HepG2 (cell line): Measurements from ENCODE around the gene PRSS53. TPM values are rescaled to one million over a fixed set of nuclear protein-coding genes. Genes with fewer than 3 reads are reported as not detected.
A peak's percentile ranks its signal among the peaks of the same experiment; 100 is the strongest.

Source experiments
- CEBPG ChIP-seq: IDR thresholded peaks from 2 replicates; pipeline ENCODE4 v1.6.1; 2016
- CREB1 ChIP-seq, 2 experiments: fragments of 450-650 bp in 1 of 2; IDR thresholded peaks; 2 replicates each; pipeline ENCODE4 v1.6.1; 2016 to 2017; ENCODE audit warnings: control low read depth in 1 of 2, mild to moderate bottlenecking in 1 of 2, missing compliant biosample characterization in 1 of 2, missing genetic modification characterization in 1 of 2
- FOSL2 ChIP-seq: sonication (generic); formaldehyde crosslinking; IDR thresholded peaks from 2 replicates; pipeline ENCODE4 v1.4.0; 2020; ENCODE audit warnings: missing genetic modification reagents
- REXO4 ChIP-seq: sonication (generic); formaldehyde crosslinking; IDR thresholded peaks from 2 replicates; pipeline ENCODE4 v1.8.0; 2022; ENCODE audit warnings: missing genetic modification reagents, mild to moderate bottlenecking, borderline replicate concordance
- SATB2 ChIP-seq: sonication (generic); formaldehyde crosslinking; IDR thresholded peaks from 2 replicates; pipeline ENCODE4 v1.5.0; 2020; ENCODE audit warnings: missing genetic modification reagents
- ZNF24 ChIP-seq: fragments of 450-650 bp; IDR thresholded peaks from 2 replicates; pipeline ENCODE4 v1.6.1; 2017; ENCODE audit warnings: antibody characterized with exemption, mild to moderate bottlenecking
- ZNF709 ChIP-seq: sonication (generic); formaldehyde crosslinking; IDR thresholded peaks from 2 replicates; pipeline ENCODE4 v1.5.0; 2020; ENCODE audit warnings: mild to moderate bottlenecking, missing genetic modification reagents
- ZNF792 ChIP-seq: IDR thresholded peaks from 2 replicates; pipeline ENCODE4 v1.6.1; 2016
- ZNF850 ChIP-seq: sonication (generic); formaldehyde crosslinking; conservative IDR thresholded peaks from 2 replicates; pipeline ENCODE4 v1.9.0; 2021; ENCODE audit warnings: mild to moderate bottlenecking, missing genetic modification reagents
- ZNF879 ChIP-seq: sonication (generic); formaldehyde crosslinking; IDR thresholded peaks from 2 replicates; pipeline ENCODE4 v1.8.1; 2023; ENCODE audit warnings: missing genetic modification reagents
- polyA plus RNA-seq, 8 experiments: library from polyadenylated mRNA; depleted of rRNA in 3 of 8; stranded (reverse) in 7 of 8; unstranded in 1 of 8; fragments of >200 nt; fragmentation: Illumina TruSeq in 4 of 8; extraction: Trizol in 4 of 8; gene quantifications; 2 replicates each; pipeline versions ENCODE4 v1.2.1 to v1.2.3, GENCODE V29; 2011 to 2016; ENCODE audit warnings: low read depth in 4 of 8, missing spikeins in 1 of 8, mixed read lengths in 1 of 8; ENCODE audit not compliant: insufficient read depth in 1 of 8
- total RNA-seq, 5 experiments: library from RNA; depleted of rRNA; stranded (reverse); fragments of >200 nt; fragmentation: Illumina TruSeq; extraction: Trizol; gene quantifications; 2 replicates each; pipeline ENCODE4 v1.2.3, GENCODE V29; 2016; ENCODE audit warnings: low read depth in 1 of 5
- TF ChIP-seq, protein P1 (sequence below): sonication (generic); formaldehyde crosslinking; IDR thresholded peaks from 2 replicates; pipeline ENCODE4 v1.4.0; 2020; ENCODE audit warnings: missing genetic modification reagents, borderline replicate concordance
- TF ChIP-seq, protein P2 (sequence below): IDR thresholded peaks from 2 replicates; pipeline ENCODE4 v1.6.1; 2018; ENCODE audit warnings: missing genetic modification reagents, mild to moderate bottlenecking, missing compliant biosample characterization
- TF ChIP-seq, protein P3 (sequence below): sonication (generic); formaldehyde crosslinking; IDR thresholded peaks from 2 replicates; pipeline ENCODE4 v1.5.1; 2020; ENCODE audit warnings: mild to moderate bottlenecking, missing genetic modification reagents, borderline replicate concordance
- TF ChIP-seq, protein P4 (sequence below): sonication (generic); formaldehyde crosslinking; IDR thresholded peaks from 2 replicates; pipeline ENCODE4 v1.4.0; 2020; ENCODE audit warnings: missing genetic modification reagents

Gene PRSS53
- total and polyA plus RNA-seq, 2 of the 13 experiments (the other 11 are each of a cell fraction or from before 2014, with no cell fraction given) = 2.2 to 7.4 TPM

DNA sequence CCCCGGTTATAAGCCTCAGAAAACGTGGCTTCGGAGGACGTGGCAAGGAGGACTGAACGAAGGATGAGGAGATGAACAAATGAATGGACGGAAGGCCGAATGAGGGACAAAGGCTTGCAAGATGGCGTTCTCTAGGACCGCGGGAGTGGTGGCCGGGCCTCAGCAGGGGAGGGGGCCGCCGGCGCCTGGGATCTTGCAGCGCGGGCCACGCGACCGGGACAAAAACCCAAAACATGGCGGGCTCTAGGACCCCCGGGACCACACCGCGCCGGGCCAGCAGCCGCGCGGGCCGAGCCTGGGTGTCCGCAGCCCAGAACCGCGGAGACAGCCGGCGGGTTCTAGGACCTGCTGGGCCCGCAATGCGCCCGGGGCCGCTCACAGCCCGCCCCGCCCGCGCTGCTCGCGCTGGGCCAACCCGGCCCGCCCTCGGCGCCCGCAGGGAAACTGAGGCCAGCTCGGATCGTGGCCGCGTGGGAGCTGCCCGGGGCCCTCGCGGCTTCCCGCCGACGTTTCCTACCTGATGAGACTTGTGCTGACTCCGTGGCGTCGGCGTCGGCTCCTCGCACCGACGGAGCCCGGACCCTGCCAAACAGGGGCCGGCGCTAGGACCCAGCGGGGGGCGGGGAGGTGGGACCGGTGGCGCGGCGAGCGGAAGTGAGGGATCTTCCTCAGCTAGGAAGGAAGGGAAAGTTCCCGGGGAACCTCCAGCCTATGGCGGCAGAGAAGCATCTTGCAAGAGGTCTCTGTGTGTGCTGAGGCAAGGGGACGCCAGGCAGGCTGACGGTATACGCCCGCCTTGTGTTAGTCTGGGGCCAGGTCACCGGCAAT is 15.4 kb downstream of the PRSS53 start (continued):
- TF ChIP-seq, protein P1, sequence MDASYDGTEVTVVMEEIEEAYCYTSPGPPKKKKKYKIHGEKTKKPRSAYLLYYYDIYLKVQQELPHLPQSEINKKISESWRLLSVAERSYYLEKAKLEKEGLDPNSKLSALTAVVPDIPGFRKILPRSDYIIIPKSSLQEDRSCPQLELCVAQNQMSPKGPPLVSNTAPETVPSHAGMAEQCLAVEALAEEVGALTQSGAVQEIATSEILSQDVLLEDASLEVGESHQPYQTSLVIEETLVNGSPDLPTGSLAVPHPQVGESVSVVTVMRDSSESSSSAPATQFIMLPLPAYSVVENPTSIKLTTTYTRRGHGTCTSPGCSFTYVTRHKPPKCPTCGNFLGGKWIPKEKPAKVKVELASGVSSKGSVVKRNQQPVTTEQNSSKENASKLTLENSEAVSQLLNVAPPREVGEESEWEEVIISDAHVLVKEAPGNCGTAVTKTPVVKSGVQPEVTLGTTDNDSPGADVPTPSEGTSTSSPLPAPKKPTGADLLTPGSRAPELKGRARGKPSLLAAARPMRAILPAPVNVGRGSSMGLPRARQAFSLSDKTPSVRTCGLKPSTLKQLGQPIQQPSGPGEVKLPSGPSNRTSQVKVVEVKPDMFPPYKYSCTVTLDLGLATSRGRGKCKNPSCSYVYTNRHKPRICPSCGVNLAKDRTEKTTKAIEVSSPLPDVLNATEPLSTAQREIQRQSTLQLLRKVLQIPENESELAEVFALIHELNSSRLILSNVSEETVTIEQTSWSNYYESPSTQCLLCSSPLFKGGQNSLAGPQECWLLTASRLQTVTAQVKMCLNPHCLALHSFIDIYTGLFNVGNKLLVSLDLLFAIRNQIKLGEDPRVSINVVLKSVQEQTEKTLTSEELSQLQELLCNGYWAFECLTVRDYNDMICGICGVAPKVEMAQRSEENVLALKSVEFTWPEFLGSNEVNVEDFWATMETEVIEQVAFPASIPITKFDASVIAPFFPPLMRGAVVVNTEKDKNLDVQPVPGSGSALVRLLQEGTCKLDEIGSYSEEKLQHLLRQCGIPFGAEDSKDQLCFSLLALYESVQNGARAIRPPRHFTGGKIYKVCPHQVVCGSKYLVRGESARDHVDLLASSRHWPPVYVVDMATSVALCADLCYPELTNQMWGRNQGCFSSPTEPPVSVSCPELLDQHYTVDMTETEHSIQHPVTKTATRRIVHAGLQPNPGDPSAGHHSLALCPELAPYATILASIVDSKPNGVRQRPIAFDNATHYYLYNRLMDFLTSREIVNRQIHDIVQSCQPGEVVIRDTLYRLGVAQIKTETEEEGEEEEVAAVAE (CRISPR knock-in tag) = no peak
- TF ChIP-seq ZNF709 = 0 out of 2 replicates have a peak, but pooled peaks have one; percentile 11
- no peak for TF ChIP-seq CREB1 (IDR thresholded peaks at IDR 0.05)
- TF ChIP-seq CREB1 (CRISPR knock-in tag; IDR thresholded peaks at IDR 0.05) = no peak
- TF ChIP-seq, protein P2, sequence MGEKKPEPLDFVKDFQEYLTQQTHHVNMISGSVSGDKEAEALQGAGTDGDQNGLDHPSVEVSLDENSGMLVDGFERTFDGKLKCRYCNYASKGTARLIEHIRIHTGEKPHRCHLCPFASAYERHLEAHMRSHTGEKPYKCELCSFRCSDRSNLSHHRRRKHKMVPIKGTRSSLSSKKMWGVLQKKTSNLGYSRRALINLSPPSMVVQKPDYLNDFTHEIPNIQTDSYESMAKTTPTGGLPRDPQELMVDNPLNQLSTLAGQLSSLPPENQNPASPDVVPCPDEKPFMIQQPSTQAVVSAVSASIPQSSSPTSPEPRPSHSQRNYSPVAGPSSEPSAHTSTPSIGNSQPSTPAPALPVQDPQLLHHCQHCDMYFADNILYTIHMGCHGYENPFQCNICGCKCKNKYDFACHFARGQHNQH (CRISPR knock-in tag) = peak; percentile 73
- TF ChIP-seq, protein P3, sequence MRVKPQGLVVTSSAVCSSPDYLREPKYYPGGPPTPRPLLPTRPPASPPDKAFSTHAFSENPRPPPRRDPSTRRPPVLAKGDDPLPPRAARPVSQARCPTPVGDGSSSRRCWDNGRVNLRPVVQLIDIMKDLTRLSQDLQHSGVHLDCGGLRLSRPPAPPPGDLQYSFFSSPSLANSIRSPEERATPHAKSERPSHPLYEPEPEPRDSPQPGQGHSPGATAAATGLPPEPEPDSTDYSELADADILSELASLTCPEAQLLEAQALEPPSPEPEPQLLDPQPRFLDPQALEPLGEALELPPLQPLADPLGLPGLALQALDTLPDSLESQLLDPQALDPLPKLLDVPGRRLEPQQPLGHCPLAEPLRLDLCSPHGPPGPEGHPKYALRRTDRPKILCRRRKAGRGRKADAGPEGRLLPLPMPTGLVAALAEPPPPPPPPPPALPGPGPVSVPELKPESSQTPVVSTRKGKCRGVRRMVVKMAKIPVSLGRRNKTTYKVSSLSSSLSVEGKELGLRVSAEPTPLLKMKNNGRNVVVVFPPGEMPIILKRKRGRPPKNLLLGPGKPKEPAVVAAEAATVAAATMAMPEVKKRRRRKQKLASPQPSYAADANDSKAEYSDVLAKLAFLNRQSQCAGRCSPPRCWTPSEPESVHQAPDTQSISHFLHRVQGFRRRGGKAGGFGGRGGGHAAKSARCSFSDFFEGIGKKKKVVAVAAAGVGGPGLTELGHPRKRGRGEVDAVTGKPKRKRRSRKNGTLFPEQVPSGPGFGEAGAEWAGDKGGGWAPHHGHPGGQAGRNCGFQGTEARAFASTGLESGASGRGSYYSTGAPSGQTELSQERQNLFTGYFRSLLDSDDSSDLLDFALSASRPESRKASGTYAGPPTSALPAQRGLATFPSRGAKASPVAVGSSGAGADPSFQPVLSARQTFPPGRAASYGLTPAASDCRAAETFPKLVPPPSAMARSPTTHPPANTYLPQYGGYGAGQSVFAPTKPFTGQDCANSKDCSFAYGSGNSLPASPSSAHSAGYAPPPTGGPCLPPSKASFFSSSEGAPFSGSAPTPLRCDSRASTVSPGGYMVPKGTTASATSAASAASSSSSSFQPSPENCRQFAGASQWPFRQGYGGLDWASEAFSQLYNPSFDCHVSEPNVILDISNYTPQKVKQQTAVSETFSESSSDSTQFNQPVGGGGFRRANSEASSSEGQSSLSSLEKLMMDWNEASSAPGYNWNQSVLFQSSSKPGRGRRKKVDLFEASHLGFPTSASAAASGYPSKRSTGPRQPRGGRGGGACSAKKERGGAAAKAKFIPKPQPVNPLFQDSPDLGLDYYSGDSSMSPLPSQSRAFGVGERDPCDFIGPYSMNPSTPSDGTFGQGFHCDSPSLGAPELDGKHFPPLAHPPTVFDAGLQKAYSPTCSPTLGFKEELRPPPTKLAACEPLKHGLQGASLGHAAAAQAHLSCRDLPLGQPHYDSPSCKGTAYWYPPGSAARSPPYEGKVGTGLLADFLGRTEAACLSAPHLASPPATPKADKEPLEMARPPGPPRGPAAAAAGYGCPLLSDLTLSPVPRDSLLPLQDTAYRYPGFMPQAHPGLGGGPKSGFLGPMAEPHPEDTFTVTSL (CRISPR knock-in tag) = 0 out of 2 replicates have a peak, but pooled peaks have one; percentile 9
- TF ChIP-seq, protein P4, sequence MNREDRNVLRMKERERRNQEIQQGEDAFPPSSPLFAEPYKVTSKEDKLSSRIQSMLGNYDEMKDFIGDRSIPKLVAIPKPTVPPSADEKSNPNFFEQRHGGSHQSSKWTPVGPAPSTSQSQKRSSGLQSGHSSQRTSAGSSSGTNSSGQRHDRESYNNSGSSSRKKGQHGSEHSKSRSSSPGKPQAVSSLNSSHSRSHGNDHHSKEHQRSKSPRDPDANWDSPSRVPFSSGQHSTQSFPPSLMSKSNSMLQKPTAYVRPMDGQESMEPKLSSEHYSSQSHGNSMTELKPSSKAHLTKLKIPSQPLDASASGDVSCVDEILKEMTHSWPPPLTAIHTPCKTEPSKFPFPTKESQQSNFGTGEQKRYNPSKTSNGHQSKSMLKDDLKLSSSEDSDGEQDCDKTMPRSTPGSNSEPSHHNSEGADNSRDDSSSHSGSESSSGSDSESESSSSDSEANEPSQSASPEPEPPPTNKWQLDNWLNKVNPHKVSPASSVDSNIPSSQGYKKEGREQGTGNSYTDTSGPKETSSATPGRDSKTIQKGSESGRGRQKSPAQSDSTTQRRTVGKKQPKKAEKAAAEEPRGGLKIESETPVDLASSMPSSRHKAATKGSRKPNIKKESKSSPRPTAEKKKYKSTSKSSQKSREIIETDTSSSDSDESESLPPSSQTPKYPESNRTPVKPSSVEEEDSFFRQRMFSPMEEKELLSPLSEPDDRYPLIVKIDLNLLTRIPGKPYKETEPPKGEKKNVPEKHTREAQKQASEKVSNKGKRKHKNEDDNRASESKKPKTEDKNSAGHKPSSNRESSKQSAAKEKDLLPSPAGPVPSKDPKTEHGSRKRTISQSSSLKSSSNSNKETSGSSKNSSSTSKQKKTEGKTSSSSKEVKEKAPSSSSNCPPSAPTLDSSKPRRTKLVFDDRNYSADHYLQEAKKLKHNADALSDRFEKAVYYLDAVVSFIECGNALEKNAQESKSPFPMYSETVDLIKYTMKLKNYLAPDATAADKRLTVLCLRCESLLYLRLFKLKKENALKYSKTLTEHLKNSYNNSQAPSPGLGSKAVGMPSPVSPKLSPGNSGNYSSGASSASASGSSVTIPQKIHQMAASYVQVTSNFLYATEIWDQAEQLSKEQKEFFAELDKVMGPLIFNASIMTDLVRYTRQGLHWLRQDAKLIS (CRISPR knock-in tag) = no peak
- TF ChIP-seq ZNF879 (CRISPR knock-in tag) = no peak
- TF ChIP-seq ZNF24 = peak; percentile 93
- peak; percentile 61 for TF ChIP-seq SATB2 (CRISPR knock-in tag)
- no peak for TF ChIP-seq FOSL2 (CRISPR knock-in tag)
- TF ChIP-seq ZNF850 = no peak
- no peak for TF ChIP-seq ZNF792
- no peak for TF ChIP-seq CEBPG (CRISPR knock-in tag)
- no peak for TF ChIP-seq REXO4 (CRISPR knock-in tag)
